ENCODE measurements around the gene ZNF511. TPM values are rescaled to one million over a fixed set of nuclear protein-coding genes. Genes with fewer than 3 reads are reported as not detected.

ZNF511 gene
- total and polyA plus RNA-seq, 2 of the 4 experiments (the other 2 are of a cell fraction), result 13.6 to 32.6 TPM

DNA sequence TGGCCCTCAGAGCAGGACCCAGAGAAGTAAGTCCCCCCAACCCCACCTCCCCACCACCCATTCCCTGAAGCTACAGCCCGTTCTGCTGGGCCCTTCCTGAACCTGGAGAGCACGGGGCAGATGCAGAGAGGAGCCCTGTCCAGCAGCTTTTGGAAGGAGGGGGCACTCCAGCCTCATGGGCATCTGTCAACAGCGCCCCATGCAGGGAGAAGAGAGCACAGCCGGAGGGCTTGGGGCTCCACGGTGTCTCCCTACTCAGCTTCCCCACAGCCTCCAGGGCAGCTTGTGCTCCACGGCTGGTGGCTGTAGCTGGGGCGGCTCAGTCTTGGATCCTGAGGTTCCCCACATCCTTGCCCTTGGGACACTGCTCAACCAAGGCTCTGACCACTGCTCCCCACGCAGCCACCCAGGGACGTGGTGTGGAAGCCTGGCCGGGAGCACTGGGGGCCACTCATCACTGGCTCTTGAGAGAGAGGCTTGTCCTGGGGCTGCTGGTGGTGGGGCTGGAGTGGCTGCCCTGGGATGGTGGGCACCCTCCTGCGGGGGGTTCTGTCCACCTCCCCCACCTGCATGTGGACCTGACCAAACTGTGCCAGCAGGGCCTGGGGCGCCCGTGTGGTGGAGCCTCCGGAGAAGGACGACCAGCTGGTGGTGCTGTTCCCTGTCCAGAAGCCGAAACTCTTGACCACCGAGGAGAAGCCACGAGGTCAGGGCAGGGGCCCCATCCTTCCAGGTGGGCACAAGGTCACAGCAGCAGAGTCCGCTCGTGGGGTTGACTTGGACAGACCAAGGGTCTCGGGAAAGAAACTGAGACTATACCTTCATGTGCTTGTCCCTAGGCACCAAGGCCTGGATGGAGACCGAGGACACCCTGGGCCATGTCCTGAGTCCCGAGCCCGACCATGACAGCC is 42.9 kb downstream of the ZNF511 start:
- H4K8ac ChIP-seq (ENCODE audit: low read depth in 2 of 2, low read length in 2 of 2), result no peak overlapping the region
- no peak overlapping the region for H3K9ac ChIP-seq (ENCODE audit: low read depth, low read length)
- peaks cover 5 to 7% of the 10 kb centered on the region in 2 experiments; a peak in 1 of 4 replicates for H3K79me1 ChIP-seq (ENCODE audit: low read depth in 1 of 2, low read length in 2 of 2)
- no peak overlapping the region for H3K4me3 ChIP-seq (ENCODE audit: insufficient read depth, low read depth, low read length)
- no peak overlapping the region for H3K27ac ChIP-seq (ENCODE audit: insufficient read depth, low read length)
- no peak overlapping the region for H2BK20ac ChIP-seq (ENCODE audit: low read depth, low read length)
- no peak overlapping the region for H3K14ac ChIP-seq (replicated peaks; ENCODE audit: low read depth, low read length)
- H3K9me1 ChIP-seq (ENCODE audit: insufficient read depth, low read length), result 0 out of 2 replicates have a peak, but pooled peaks cover 5% of the 10 kb centered on the region
- CTCF ChIA-PET, result no interaction called here
- no peak overlapping the region for H2BK15ac ChIP-seq (ENCODE audit: low read depth, low read length)
- dilution Hi-C loops (cut with HindIII; ENCODE audit: low sequenced_read_pairs, unreplicated experiment), result no loop called here
- BruUV-seq (replicated peaks), result no TSS peak
- peaks cover 5% of the 10 kb centered on the region; the same call in 1 of the 2 replicates for H3K36me3 ChIP-seq (ENCODE audit: control insufficient read depth, insufficient read depth, low read length)
- DNase-seq, result no peak
- H2AK9ac ChIP-seq (replicated peaks; ENCODE audit: low read depth, low read length, poor library complexity), result peak overlapping the region; percentile 28
- peaks cover 3% of the 10 kb centered on the region for H4K20me1 ChIP-seq (ENCODE audit: insufficient read depth, low read length)
- TF ChIP-seq, protein P1, sequence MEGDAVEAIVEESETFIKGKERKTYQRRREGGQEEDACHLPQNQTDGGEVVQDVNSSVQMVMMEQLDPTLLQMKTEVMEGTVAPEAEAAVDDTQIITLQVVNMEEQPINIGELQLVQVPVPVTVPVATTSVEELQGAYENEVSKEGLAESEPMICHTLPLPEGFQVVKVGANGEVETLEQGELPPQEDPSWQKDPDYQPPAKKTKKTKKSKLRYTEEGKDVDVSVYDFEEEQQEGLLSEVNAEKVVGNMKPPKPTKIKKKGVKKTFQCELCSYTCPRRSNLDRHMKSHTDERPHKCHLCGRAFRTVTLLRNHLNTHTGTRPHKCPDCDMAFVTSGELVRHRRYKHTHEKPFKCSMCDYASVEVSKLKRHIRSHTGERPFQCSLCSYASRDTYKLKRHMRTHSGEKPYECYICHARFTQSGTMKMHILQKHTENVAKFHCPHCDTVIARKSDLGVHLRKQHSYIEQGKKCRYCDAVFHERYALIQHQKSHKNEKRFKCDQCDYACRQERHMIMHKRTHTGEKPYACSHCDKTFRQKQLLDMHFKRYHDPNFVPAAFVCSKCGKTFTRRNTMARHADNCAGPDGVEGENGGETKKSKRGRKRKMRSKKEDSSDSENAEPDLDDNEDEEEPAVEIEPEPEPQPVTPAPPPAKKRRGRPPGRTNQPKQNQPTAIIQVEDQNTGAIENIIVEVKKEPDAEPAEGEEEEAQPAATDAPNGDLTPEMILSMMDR (conservative IDR thresholded peaks at IDR 0.05; ENCODE audit: low read depth, low read length), result peak; percentile 9; the same call in 1 of the 2 replicates
- TF ChIP-seq SMC3 (IDR thresholded peaks at IDR 0.05; ENCODE audit: low read depth, low read length), result no peak
- WGBS, 2 experiments (ENCODE audit: extremely low coverage in 2 of 2, insufficient read length in 1 of 2), result 70% methylated on average over 14 of the region's 24 CpGs; no CpG with 5 or more reads in 1 of the 2 experiments
- no peaks in the 10 kb centered on the region for H3K9me3 ChIP-seq (ENCODE audit: control insufficient read depth, insufficient read depth, low read length)
- H2BK5ac ChIP-seq (ENCODE audit: low read depth, low read length, poor library complexity, severe bottlenecking), result no peak overlapping the region
- no peak overlapping the region for H3K18ac ChIP-seq (ENCODE audit: low read depth, low read length)
- H2AK5ac ChIP-seq (ENCODE audit: low read depth, low read length), result no peak overlapping the region
- H2AFZ ChIP-seq (replicated peaks; ENCODE audit: low read length, poor library complexity), result no peak overlapping the region
- POLR2A ChIA-PET (ENCODE audit: unreplicated experiment), result no interaction called here
- H3K56ac ChIP-seq (ENCODE audit: extremely low read depth, insufficient read depth, low read length), result no peak overlapping the region
- no peak overlapping the region for H4K91ac ChIP-seq (ENCODE audit: insufficient read depth, low read depth, low read length)
- no peak overlapping the region for H2BK120ac ChIP-seq (ENCODE audit: low read depth, low read length)
- no peak overlapping the region for H4K5ac ChIP-seq (ENCODE audit: low read depth, low read length)
- intact Hi-C loops (cut with micrococcal nuclease), result no loop called here
- H3K4me1 ChIP-seq (ENCODE audit: control insufficient read depth, insufficient read depth, low read length), result peaks cover 2% of the 10 kb centered on the region; the same call in 1 of the 2 replicates
- no peak overlapping the region for H3K4ac ChIP-seq (ENCODE audit: low read depth, low read length)
- ATAC-seq (ENCODE audit: low read depth), result no peak; the same call in none of the 2 replicates
- in situ Hi-C loops (cut with MboI; ENCODE audit: low sequenced_read_pairs), result no loop called here
- H3K4me2 ChIP-seq (ENCODE audit: low read depth, low read length), result no peak overlapping the region
- peaks cover 3% of the 10 kb centered on the region; the same call in 1 of the 2 replicates for H3K27me3 ChIP-seq (ENCODE audit: control insufficient read depth, insufficient read depth, low read length)
- no peak overlapping the region for H3K23ac ChIP-seq (ENCODE audit: low read depth, low read length)
